NCI-H2196 treated with DMSO at 0.1 percent for 48 hours (cell line): ENCODE measurements around the gene NDUFAB1.
"Not testable (repeated sequence)": the region's sequence is repeated elsewhere in the genome, so short reads cannot be mapped to it uniquely, and the experiment has no call there.

Source experiments
- DNase-seq: peaks from one replicate; lab custom pipeline; 2025; ENCODE audit not compliant: unreplicated experiment; lab: John Stamatoyannopoulos, UW

Gene NDUFAB1

GRCh38 chr16:23595951-23596720 is at the start of gene NDUFAB1:
Gene NDUFAB1, minus strand, starts transcription at chr16:23596316. Its CDS starts 26 bp downstream, at chr16:23596290.
- DNase-seq = peak; percentile 84

- no peak for DNase-seq
Observed at GRCh38 chr16:23642246-23642774, 46.2 kb upstream of the NDUFAB1 start.

- peak; percentile 95 for DNase-seq
Observed at GRCh38 chr16:23640931-23641765, 45.0 kb upstream of the NDUFAB1 start, which contains the start of the genes DCTN5 and PALB2. Gene DCTN5, plus strand, starts transcription at chr16:23641466. Its CDS starts 77 bp downstream, at chr16:23641543. Gene PALB2, minus strand, starts transcription at chr16:23641310. Its CDS starts 153 bp downstream, at chr16:23641157.

GRCh38 chr16:23640615-23640930 is 44.5 kb upstream of the NDUFAB1 start:
- no peak for DNase-seq

GRCh38 chr16:23635958-23636357 is 39.8 kb upstream of the NDUFAB1 start:
- no peak for DNase-seq

- DNase-seq = no peak
Observed at GRCh38 chr16:23634461-23635036, 38.4 kb upstream of the NDUFAB1 start.

- not testable (repeated sequence) for DNase-seq
Observed at GRCh38 chr16:23631874-23632273, 35.8 kb upstream of the NDUFAB1 start.

GRCh38 chr16:23629516-23629915 is 33.4 kb upstream of the NDUFAB1 start:
- DNase-seq = no peak

- DNase-seq = no peak
Observed at GRCh38 chr16:23624092-23624491, 28.0 kb upstream of the NDUFAB1 start.

- no peak for DNase-seq
Observed at GRCh38 chr16:23615805-23616204, 19.7 kb upstream of the NDUFAB1 start.

GRCh38 chr16:23611936-23612335 is 15.8 kb upstream of the NDUFAB1 start:
- DNase-seq = no peak

- not testable (repeated sequence) for DNase-seq
Observed at GRCh38 chr16:23610905-23611304, 14.8 kb upstream of the NDUFAB1 start.

GRCh38 chr16:23609929-23610328 is 13.8 kb upstream of the NDUFAB1 start:
- DNase-seq = no peak

GRCh38 chr16:23608194-23608593 is 12.1 kb upstream of the NDUFAB1 start:
- no peak for DNase-seq

GRCh38 chr16:23607726-23608125 is 11.6 kb upstream of the NDUFAB1 start:
- no peak for DNase-seq

GRCh38 chr16:23597003-23597756 is 1.1 kb upstream of the NDUFAB1 start:
- DNase-seq = no peak

GRCh38 chr16:23595246-23595950 is 718 bp downstream of the NDUFAB1 start:
- DNase-seq = no peak

GRCh38 chr16:23594186-23594585 is 1.9 kb downstream of the NDUFAB1 start:
- DNase-seq = no peak

- DNase-seq = no peak
Observed at GRCh38 chr16:23590181-23590580, 5.9 kb downstream of the NDUFAB1 start.

- DNase-seq = no peak
Observed at GRCh38 chr16:23587726-23588125, 8.4 kb downstream of the NDUFAB1 start.
